SK-N-MC (cell line): ENCODE data around the gene MESP2.
"Not testable (repeated sequence)": the region's sequence is repeated elsewhere in the genome, so short reads cannot be mapped to it uniquely, and the experiment has no call there.

ENCODE experiments used
- DNase-seq: peaks from one replicate; pipeline ENCODE4 v3.0.0-alpha.2; 2011; ENCODE audit warnings: low read depth, low spot score
- H3K27ac ChIP-seq: fragments of 200-600 bp; sonication (generic); 2 replicates; pipeline ENCODE4 v1.5.1; 2016; ENCODE audit warnings: mixed run types
- H3K36me3 ChIP-seq: fragments of 200-600 bp; sonication (generic); 2 replicates; pipeline ENCODE4 v1.6.1; 2017; ENCODE audit warnings: antibody characterized with exemption, low read length, mixed read lengths; ENCODE audit not compliant: insufficient read depth
- H3K4me3 ChIP-seq: fragments of 200-600 bp; sonication (generic); 2 replicates; pipeline ENCODE4 v1.5.1; 2016
- H3K9ac ChIP-seq: fragments of 200-600 bp; sonication (generic); 2 replicates; pipeline ENCODE4 v1.8.0; 2017; ENCODE audit warnings: mixed run types, mixed read lengths; ENCODE audit not compliant: insufficient read length
- H3K9me3 ChIP-seq: fragments of 200-600 bp; sonication (generic); 2 replicates; pipeline ENCODE4 v1.6.1; 2017; ENCODE audit warnings: low read depth, mild to moderate bottlenecking, antibody characterized with exemption, low read length, moderate library complexity, mixed read lengths
- EZH2 ChIP-seq: fragments of 200-600 bp; sonication (generic); IDR thresholded peaks from one replicate; pipeline ENCODE4 v1.6.1; 2017; ENCODE audit warnings: antibody characterized with exemption
- FOXP2 ChIP-seq: optimal IDR thresholded peaks from 2 replicates; pipeline ENCODE3; 2011; ENCODE audit warnings: mild to moderate bottlenecking, moderate library complexity; ENCODE audit not compliant: insufficient read depth; ENCODE audit errors: extremely low read length, control extremely low read depth
- POLR2AphosphoS5 ChIP-seq: IDR thresholded peaks from 2 replicates; pipeline ENCODE4 v1.6.1; 2012; ENCODE audit warnings: mild to moderate bottlenecking, low read depth, low read length, borderline replicate concordance

The MESP2 gene

DNA sequence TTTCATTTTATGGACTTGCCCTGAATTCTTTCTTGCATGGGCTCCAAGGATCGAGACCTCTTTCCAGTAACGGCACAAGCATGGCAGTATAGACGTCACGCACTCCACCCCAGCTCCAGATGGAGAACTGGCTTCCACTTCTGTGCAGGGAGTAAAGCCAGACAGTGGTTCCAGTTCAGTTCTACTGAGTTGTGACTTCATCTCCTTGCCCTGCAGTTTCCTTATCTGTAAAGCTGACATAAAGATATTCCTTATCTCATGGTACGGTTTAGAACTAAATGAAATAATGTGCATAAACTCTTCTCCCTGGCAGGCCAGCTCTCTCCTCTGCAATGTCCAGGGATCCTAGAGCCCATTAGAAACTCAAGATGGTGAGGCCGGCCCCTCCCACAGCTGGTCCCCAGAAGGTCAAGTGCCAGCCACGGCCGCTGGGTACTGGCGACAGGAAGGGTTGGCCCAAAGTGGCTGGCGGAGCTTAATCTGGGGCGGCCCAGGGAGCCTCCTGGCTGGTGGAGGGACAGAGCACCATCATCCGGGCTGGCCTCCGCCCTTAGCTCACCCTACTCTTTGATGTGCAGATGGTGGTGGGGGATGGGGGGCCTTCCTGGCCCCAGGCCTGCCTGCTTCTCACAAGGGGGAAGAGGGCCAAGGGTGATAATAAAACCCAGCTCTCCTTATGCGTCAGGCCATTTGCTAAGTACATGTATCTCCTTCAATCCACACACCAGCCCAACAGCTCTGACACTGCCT, 7.2 kb downstream of the MESP2 start:
- no peak overlapping the region for H3K4me3 ChIP-seq
- no peak overlapping the region for H3K27ac ChIP-seq
- H3K36me3 ChIP-seq: no peaks in the 10 kb centered on the region
- no peak overlapping the region for H3K9ac ChIP-seq
- no peak for DNase-seq
- TF ChIP-seq EZH2 (no peak), FOXP2 (no peak), POLR2AphosphoS5 (no peak)
- H3K9me3 ChIP-seq: no peaks in the 10 kb centered on the region; the same call in 1 of the 2 replicates

DNA sequence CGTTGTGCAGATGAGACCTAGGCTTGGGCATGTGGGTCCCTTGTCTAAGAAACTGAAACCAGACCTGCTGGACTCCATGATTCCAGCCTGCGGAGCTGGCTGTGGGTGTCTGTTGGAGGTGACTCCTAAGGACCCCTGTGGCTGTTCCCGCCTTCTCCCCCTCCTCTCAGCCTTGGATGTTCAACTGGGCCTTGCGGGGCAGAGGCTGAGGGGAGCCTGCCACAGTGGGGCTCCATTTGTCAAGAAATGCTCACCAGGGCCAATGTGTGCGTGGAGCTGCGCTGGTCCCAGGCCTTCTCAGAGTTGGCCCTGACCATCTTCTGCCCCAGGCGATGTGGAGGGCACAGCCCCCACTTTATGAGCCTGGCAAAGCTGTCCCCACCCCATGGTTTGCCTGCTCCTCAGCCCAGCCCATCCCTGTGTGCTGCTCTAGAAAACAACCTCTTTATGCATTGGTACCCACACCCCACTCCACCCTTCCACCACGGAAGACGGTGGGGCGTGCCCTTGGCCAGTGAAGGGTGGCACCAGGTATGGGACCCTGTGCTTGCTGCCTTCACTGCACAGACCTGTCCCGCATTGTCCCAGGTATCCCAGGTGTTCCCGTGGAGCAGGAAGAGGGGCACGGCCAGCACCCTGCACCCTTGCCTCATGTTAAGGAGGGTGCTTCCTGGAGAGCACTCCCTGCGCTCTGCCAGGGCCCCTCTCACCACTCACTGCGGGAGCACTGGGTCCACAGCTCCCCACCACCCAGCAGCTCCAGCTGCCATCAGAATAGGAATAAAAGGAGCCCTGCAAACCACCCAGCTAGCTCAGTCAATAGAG, 7.9 kb downstream of the MESP2 start:
- no peak overlapping the region for H3K9ac ChIP-seq
- TF ChIP-seq FOXP2 (no peak), EZH2 (no peak), POLR2AphosphoS5 (no peak)

DNA sequence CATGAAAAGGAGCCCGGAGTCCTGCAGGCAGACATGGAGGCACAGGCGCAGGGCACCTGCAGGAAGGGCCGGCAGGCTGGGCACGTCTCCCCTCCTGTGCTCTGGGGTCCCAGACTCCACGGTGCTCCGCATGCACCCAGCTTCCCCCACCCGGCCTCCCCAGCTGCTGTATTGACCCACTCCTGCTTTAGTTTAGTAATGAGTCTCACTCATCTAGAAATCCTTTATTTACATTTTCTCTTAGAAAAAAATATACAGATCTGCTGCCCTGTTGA, 8.5 kb downstream of the MESP2 start:
- TF ChIP-seq EZH2 (no peak), POLR2AphosphoS5 (no peak), FOXP2 (no peak)
- H3K4me3 ChIP-seq: no peak overlapping the region
- no peak for DNase-seq
- H3K9me3 ChIP-seq: no peaks in the 10 kb centered on the region; the same call in 1 of the 2 replicates
- H3K9ac ChIP-seq: no peak overlapping the region
- H3K36me3 ChIP-seq: no peaks in the 10 kb centered on the region
- no peak overlapping the region for H3K27ac ChIP-seq

More for the DNA sequence above, 7.9 kb downstream of the MESP2 start:
- no peak for DNase-seq
- H3K4me3 ChIP-seq: no peak overlapping the region
- no peak overlapping the region for H3K27ac ChIP-seq
- no peaks in the 10 kb centered on the region for H3K36me3 ChIP-seq
- no peaks in the 10 kb centered on the region; the same call in 1 of the 2 replicates for H3K9me3 ChIP-seq

DNA sequence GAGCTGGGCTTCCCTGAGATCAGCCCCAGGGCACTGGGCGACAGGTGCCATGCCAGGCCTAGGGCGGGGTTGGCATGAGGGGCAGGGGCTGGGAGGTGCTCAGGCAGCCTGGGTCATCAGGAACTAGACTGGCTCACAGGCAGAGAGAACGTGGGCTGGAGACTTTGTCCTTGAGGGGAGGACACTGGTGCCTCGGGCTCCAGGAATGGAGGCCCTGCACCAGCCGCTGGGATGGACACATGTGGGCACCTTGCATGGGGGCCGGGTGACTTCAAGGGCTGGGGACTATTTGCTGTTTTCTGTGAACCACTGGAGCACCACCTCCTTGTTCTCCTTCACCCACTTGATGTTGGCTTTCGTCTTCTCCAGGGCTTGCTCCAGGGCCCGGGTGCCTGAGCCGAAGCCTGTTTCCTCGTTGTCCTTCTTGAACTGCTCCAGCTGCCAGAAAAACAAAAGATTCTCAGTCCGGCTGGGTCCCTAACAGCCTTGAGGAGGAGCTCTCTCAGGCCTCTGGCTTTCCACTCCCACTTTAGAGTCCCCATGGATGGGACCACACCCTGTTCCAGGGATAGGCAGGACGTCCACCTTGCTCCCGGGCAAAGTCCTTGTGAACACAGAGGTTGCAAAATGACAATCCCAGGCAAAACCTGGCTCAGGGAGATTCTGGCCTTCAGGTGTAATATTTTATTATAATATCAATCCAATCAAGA, 9.1 kb downstream of the MESP2 start:
- Histone ChIP-seq H3K36me3 (no peaks in the 10 kb centered on the region), H3K4me3 (no peak overlapping the region), H3K27ac (peak overlapping the region; percentile 72), H3K9me3 (no peaks in the 10 kb centered on the region; the same call in 1 of the 2 replicates), H3K9ac (no peak overlapping the region)
- TF ChIP-seq POLR2AphosphoS5 (no peak), FOXP2 (no peak)
- DNase-seq: no peak

DNA sequence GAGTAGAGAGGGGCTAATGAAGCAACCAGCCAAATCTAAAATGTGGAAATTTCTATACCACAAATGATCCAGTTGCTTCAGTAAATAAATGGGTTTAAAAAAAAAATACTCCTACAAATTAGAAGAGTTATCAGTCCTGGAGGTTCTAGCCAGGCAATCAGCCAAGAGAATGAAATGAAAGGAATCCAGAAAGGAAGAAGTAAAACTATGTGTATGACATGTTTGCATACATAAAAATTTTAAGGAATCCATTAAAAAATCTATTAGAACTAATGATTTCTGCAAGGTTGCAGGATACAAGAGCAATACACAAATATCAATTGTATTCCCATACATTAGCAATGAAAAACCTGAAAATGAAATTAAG, 9.6 kb downstream of the MESP2 start:
- H3K27ac ChIP-seq: peak overlapping the region; percentile 72
- H3K9ac ChIP-seq: no peak overlapping the region
- no peak for DNase-seq
- H3K9me3 ChIP-seq: no peaks in the 10 kb centered on the region; the same call in 1 of the 2 replicates
- H3K4me3 ChIP-seq: no peak overlapping the region
- no peak for TF ChIP-seq FOXP2
- TF ChIP-seq EZH2: no peak
- no peak for TF ChIP-seq POLR2AphosphoS5
- no peaks in the 10 kb centered on the region for H3K36me3 ChIP-seq

DNA sequence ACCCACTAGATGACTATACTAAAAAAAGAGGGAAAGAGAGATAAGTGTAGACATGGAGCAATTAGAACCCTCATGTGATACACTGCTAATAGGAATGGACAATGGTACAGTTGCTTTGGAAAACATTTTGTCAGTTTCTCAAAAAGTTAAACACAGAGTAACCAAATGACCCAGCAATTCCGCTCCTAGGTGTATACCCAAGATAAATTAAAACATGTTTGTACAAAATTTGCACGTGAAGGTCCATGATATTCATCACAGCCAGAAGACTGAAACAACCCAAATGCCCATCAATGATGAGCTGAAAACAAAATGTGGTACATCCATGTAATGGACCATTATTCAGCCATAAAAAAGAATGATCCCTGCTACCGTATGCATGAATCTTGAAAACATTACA, 11.8 kb downstream of the MESP2 start:
- Histone ChIP-seq H3K9me3 (no peaks in the 10 kb centered on the region; the same call in 1 of the 2 replicates), H3K4me3 (no peak overlapping the region), H3K9ac (no peak overlapping the region), H3K27ac (no peak overlapping the region), H3K36me3 (no peaks in the 10 kb centered on the region)
- no peak for DNase-seq
- TF ChIP-seq EZH2: no peak
- TF ChIP-seq FOXP2: no peak
- TF ChIP-seq POLR2AphosphoS5: no peak

DNA sequence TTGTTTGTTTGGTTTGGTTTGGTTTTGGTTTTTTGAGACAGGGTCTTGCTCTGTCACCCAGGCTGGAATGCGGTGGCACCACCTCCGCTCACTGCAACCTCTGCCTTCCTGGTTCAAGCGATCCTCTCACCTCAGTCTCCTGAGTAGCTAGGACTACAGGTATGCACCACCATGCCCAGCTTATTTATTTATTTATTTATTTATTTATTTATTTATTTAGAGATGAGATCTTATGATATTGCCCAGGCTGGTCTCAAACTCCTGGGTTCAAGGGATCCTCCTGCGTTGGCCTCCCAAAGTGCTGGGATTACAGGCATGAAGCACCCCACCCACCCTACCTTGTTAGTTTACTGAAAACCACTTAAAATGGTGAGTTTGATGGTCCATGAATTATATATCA, 12.5 kb downstream of the MESP2 start:
- not testable (repeated sequence) for H3K9ac ChIP-seq, H3K36me3 ChIP-seq, H3K4me3 ChIP-seq, H3K27ac ChIP-seq, H3K9me3 ChIP-seq, DNase-seq

DNA sequence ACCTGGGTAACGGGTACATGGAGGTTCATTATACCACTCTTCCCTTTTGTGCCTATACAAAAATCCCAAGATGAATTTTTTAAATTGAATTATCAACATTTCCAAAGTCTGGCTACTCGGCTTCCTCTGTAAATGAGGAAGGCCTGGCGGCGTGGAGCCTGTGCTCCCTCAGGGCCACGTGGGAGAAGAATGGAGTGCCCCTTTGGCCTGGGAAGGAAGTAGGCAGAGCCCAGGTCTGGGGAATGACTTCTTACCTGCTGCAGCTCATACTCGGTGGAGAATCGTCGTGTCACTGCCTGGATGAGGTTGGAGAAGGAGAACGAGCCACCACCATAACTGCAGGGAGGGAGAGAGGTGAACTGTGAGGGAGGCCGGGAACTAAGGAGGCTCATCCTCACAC, 14.1 kb downstream of the MESP2 start:
- TF ChIP-seq POLR2AphosphoS5 (no peak), EZH2 (no peak), FOXP2 (no peak)
- Histone ChIP-seq H3K9me3 (no peaks in the 10 kb centered on the region; the same call in 1 of the 2 replicates), H3K36me3 (no peaks in the 10 kb centered on the region), H3K9ac (no peak overlapping the region), H3K4me3 (no peak overlapping the region), H3K27ac (no peak overlapping the region)
- DNase-seq: no peak
